Keratinocyte (primary cell): ENCODE measurements around the gene IGF1. TPM values are rescaled to one million over a fixed set of nuclear protein-coding genes. Genes with fewer than 3 reads are reported as not detected.

Experiments used
- DNase-seq: peaks from one replicate; pipeline ENCODE4 v3.0.0-alpha.2; 2011; ENCODE audit warnings: low read depth, missing footprints, low spot score
- FAIRE-seq: peaks from 2 replicates; lab custom pipeline; 2011; peaks lifted over from hg19 to GRCh38; lab: Jason Lieb, UNC
- H2AFZ ChIP-seq: 2 replicates; pipeline ENCODE4 v1.6.0; 2012; ENCODE audit warnings: low read length, control low read depth, inconsistent platforms; ENCODE audit not compliant: control insufficient read depth
- H3K27ac ChIP-seq: 2 replicates; pipeline ENCODE4 v1.5.1; 2011; ENCODE audit warnings: low read length; ENCODE audit not compliant: control insufficient read depth, insufficient read depth
- H3K27me3 ChIP-seq: 3 replicates; pipeline ENCODE4 v1.6.0; 2011; ENCODE audit warnings: low read length; ENCODE audit not compliant: control insufficient read depth, insufficient read depth; ENCODE audit errors: extremely low read depth
- H3K36me3 ChIP-seq, 2 experiments: 2 replicates in 1 of 2; 3 replicates in 1 of 2; pipeline ENCODE4 v1.5.1; 2011; ENCODE audit warnings: low read length in 2 of 2, mild to moderate bottlenecking in 1 of 2; ENCODE audit not compliant: control insufficient read depth in 2 of 2, insufficient read depth in 2 of 2; ENCODE audit errors: extremely low read depth in 1 of 2
- H3K4me1 ChIP-seq: 3 replicates; pipeline ENCODE4 v1.5.1; 2011; ENCODE audit warnings: low read length; ENCODE audit not compliant: control insufficient read depth, insufficient read depth; ENCODE audit errors: extremely low read depth
- H3K4me2 ChIP-seq: 3 replicates; pipeline ENCODE4 v1.6.0; 2011; ENCODE audit warnings: low read depth, low read length; ENCODE audit not compliant: control insufficient read depth, insufficient read depth; ENCODE audit errors: extremely low read depth
- H3K4me3 ChIP-seq, 3 experiments: fragments of 200-600 bp in 1 of 3; sonication (generic) in 1 of 3; 2 replicates in 2 of 3; 3 replicates in 1 of 3; pipeline ENCODE4 v1.5.1; 2011 to 2016; ENCODE audit warnings: low read length in 3 of 3, mild to moderate bottlenecking in 3 of 3, control low read depth in 2 of 3, inconsistent platforms in 1 of 3, low read depth in 1 of 3, mixed read lengths in 1 of 3, mixed run types in 1 of 3, moderate library complexity in 1 of 3; ENCODE audit not compliant: control insufficient read depth in 2 of 3, insufficient read depth in 2 of 3; ENCODE audit errors: extremely low read depth in 1 of 3
- H3K79me2 ChIP-seq: 2 replicates; pipeline ENCODE4 v1.6.0; 2012; ENCODE audit warnings: low read length; ENCODE audit not compliant: control insufficient read depth, insufficient read depth
- H3K9ac ChIP-seq: 3 replicates; pipeline ENCODE4 v1.6.0; 2011; ENCODE audit warnings: low read length; ENCODE audit not compliant: control insufficient read depth, insufficient read depth; ENCODE audit errors: extremely low read depth
- H3K9me1 ChIP-seq: 3 replicates; pipeline ENCODE4 v1.6.0; 2011; ENCODE audit warnings: low read length; ENCODE audit not compliant: control insufficient read depth, insufficient read depth; ENCODE audit errors: extremely low read depth
- H3K9me3 ChIP-seq: 2 replicates; pipeline ENCODE4 v1.5.1; 2012; ENCODE audit warnings: low read depth, low read length; ENCODE audit not compliant: control insufficient read depth
- H4K20me1 ChIP-seq: 3 replicates; pipeline ENCODE4 v1.6.0; 2011; ENCODE audit warnings: low read length; ENCODE audit not compliant: control insufficient read depth, insufficient read depth; ENCODE audit errors: extremely low read depth
- EZH2 ChIP-seq: IDR thresholded peaks from one replicate; pipeline ENCODE4 v1.6.1; 2012; ENCODE audit warnings: inconsistent platforms, mild to moderate bottlenecking, low read length, moderate library complexity
- dilution Hi-C: fragments of 300-500 bp; cut with MboI; formaldehyde crosslinking; loops from one replicate; pipeline ENCODE4 v1.7.0; 2020; ENCODE audit warnings: low sequenced_read_pairs; ENCODE audit not compliant: extremely low pct_ligation_motif_present
- polyA plus RNA-seq, 5 experiments: library from polyadenylated mRNA; depleted of rRNA in 3 of 5; stranded (reverse) in 3 of 5; stranded (forward) in 1 of 5; unstranded in 1 of 5; fragments of >200 nt; gene quantifications; 1 replicate in 1 of 5; 2 replicates in 3 of 5; 3 replicates in 1 of 5; pipeline versions ENCODE4 v1.2.1 to v1.2.3, GENCODE V29; 2011 to 2012; ENCODE audit warnings: missing spikeins in 2 of 5, low read depth in 1 of 5, low replicate concordance in 1 of 5
- TF ChIP-seq, protein P1 (sequence below), 3 experiments: IDR thresholded peaks in 1 of 3; conservative IDR thresholded peaks in 1 of 3; optimal IDR thresholded peaks in 1 of 3; 2 replicates in 2 of 3; 3 replicates in 1 of 3; pipeline versions ENCODE3 to v1.5.1; 2011; ENCODE audit warnings: low read length in 3 of 3, mild to moderate bottlenecking in 3 of 3, moderate library complexity in 2 of 3, control low read depth in 1 of 3, inconsistent platforms in 1 of 3; ENCODE audit not compliant: insufficient read depth in 2 of 3; ENCODE audit errors: extremely low read depth in 1 of 3

IGF1 gene
- polyA plus RNA-seq, 1 donor (not counting 4 experiments of a cell fraction or from before 2014, with no cell fraction given): not detected

DNA sequence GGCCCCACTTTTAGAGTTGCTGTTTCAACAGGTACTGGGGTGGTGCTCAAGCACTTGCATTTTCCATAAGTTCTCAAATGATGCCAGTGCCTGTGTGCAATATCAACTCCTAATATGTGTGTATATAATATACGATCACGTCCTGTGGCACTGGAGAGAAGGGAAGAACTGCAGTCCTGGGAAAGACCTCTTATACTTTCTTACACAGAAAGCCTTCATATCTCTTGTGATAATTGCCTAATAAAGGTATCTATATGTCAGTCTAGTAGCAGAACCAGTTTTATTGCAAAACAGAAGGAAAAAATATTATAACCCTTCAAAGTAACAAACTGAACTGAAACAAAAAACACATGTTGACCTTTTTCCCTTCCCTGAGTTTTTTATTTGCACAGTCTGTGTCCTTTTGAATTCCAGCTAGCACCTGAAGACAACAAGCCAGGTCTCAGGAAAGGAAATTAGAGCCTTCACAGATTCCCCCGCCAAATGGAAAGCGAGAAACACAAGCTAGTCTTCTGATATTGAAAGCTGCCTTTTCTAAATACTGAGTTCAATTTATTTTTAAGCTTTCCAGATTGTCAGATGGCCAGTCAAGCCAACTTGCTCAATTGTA lies 44.4 kb downstream of the IGF1 start:
- Histone ChIP-seq H2AFZ (no peak overlapping the region), H4K20me1 (no peaks in the 10 kb centered on the region), H3K9me1 (no peaks in the 10 kb centered on the region), H3K4me1 (no peaks in the 10 kb centered on the region), H3K4me3 (no peak overlapping the region), H3K4me2 (no peak overlapping the region), H3K27me3 (no peaks in the 10 kb centered on the region), H3K9ac (no peak overlapping the region), H3K27ac (no peak overlapping the region), H3K79me2 (no peaks in the 10 kb centered on the region), H3K36me3 (no peaks in the 10 kb centered on the region), H3K9me3 (no peaks in the 10 kb centered on the region)
- TF ChIP-seq, protein P1, sequence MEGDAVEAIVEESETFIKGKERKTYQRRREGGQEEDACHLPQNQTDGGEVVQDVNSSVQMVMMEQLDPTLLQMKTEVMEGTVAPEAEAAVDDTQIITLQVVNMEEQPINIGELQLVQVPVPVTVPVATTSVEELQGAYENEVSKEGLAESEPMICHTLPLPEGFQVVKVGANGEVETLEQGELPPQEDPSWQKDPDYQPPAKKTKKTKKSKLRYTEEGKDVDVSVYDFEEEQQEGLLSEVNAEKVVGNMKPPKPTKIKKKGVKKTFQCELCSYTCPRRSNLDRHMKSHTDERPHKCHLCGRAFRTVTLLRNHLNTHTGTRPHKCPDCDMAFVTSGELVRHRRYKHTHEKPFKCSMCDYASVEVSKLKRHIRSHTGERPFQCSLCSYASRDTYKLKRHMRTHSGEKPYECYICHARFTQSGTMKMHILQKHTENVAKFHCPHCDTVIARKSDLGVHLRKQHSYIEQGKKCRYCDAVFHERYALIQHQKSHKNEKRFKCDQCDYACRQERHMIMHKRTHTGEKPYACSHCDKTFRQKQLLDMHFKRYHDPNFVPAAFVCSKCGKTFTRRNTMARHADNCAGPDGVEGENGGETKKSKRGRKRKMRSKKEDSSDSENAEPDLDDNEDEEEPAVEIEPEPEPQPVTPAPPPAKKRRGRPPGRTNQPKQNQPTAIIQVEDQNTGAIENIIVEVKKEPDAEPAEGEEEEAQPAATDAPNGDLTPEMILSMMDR (optimal IDR thresholded peaks at IDR 0.05 in 1 of 3, IDR thresholded peaks at IDR 0.05 in 1 of 3, conservative IDR thresholded peaks at IDR 0.05 in 1 of 3; ENCODE audit: extremely low read depth in 1 of 3, insufficient read depth in 2 of 3, low read length in 3 of 3): no peak
- no peak for TF ChIP-seq EZH2
- dilution Hi-C loops: no loop called here
- no peak for DNase-seq
- no peak for FAIRE-seq

DNA sequence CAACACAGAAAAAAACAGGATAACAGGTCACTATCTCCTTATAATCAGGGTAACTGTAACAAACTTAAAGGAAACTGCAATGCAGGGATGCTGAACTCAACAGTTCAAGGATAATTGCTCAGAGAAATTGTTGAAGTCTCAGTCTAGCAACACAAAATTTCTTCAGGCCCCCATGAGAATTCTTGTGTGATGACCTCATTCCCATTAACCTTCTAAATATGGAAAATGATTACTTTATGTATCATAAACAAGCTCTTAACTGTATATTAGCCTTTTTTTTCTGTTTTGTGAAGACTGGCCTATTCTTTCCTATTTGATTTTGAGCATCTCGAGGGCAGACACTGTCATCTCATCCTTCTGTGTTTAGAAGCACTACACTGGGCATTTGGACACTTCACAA lies 47.1 kb downstream of the IGF1 start:
- H3K27me3 ChIP-seq: no peaks in the 10 kb centered on the region
- FAIRE-seq (no peak), DNase-seq (no peak)
- no peaks in the 10 kb centered on the region for H3K4me1 ChIP-seq
- no peaks in the 10 kb centered on the region for H3K79me2 ChIP-seq
- H3K9me1 ChIP-seq: no peaks in the 10 kb centered on the region
- H3K9me3 ChIP-seq: no peaks in the 10 kb centered on the region
- no peak overlapping the region for H3K27ac ChIP-seq
- dilution Hi-C loops: no loop called here
- TF ChIP-seq, protein P1 (optimal IDR thresholded peaks at IDR 0.05 in 1 of 3, IDR thresholded peaks at IDR 0.05 in 1 of 3, conservative IDR thresholded peaks at IDR 0.05 in 1 of 3; ENCODE audit: extremely low read depth in 1 of 3, insufficient read depth in 2 of 3, low read length in 3 of 3): no peak
- TF ChIP-seq EZH2: no peak
- H3K9ac ChIP-seq: no peak overlapping the region
- H3K36me3 ChIP-seq: no peaks in the 10 kb centered on the region
- H3K4me2 ChIP-seq: no peak overlapping the region
- no peaks in the 10 kb centered on the region for H4K20me1 ChIP-seq
- no peak overlapping the region for H2AFZ ChIP-seq
- no peak overlapping the region for H3K4me3 ChIP-seq
